GM10248 (cell line): ENCODE results near the gene MRPL27.

Experiments used
- CTCF ChIA-PET: fragments of 300-600 bp; sonication (Branson Sonifier 250); formaldehyde crosslinking; extraction: SDS; loops from one replicate; lab custom pipeline; 2021; ENCODE audit warnings: antibody characterized with exemption; lab: Yijun Ruan, JAX
- POLR2A ChIA-PET: fragments of 350-650 bp; sonication (Branson Sonifier 250); formaldehyde crosslinking; extraction: SDS; loops from one replicate; lab custom pipeline; 2020; ENCODE audit warnings: antibody characterized with exemption; lab: Yijun Ruan, JAX
- DNase-seq: peaks from one replicate; pipeline ENCODE4 v3.0.0; 2012; ENCODE audit errors: extremely low spot score
- TF ChIP-seq, protein P1 (sequence below): IDR thresholded peaks from 2 replicates; pipeline ENCODE4 v1.5.1; 2012; ENCODE audit warnings: mild to moderate bottlenecking, low read depth; ENCODE audit errors: extremely low read depth, missing control alignments, control extremely low read depth

Gene MRPL27

GRCh38 chr17:50397111-50397918 lies 24.3 kb upstream of the MRPL27 start, which contains the start of gene LRRC59:
Gene LRRC59, minus strand, starts transcription at chr17:50397523. Its CDS starts 206 bp downstream, at chr17:50397317.
- POLR2A ChIA-PET = interaction anchor here (0.6 to 1.8 kb wide), 3 partner anchors 9 to 266 kb away, joined by 3 to 6 read pairs (median 4); no protein-coding TSS in a partner anchor
- CTCF ChIA-PET = interaction anchor here (0.7 to 4.7 kb wide), 53 partner anchors 10 to 470 kb away, joined by 3 to 59 read pairs (median 5); partner anchors contain the start of genes ACSF2, CHAD, EME1 and MRPL27
- DNase-seq = peak; percentile 94
- TF ChIP-seq, protein P1, sequence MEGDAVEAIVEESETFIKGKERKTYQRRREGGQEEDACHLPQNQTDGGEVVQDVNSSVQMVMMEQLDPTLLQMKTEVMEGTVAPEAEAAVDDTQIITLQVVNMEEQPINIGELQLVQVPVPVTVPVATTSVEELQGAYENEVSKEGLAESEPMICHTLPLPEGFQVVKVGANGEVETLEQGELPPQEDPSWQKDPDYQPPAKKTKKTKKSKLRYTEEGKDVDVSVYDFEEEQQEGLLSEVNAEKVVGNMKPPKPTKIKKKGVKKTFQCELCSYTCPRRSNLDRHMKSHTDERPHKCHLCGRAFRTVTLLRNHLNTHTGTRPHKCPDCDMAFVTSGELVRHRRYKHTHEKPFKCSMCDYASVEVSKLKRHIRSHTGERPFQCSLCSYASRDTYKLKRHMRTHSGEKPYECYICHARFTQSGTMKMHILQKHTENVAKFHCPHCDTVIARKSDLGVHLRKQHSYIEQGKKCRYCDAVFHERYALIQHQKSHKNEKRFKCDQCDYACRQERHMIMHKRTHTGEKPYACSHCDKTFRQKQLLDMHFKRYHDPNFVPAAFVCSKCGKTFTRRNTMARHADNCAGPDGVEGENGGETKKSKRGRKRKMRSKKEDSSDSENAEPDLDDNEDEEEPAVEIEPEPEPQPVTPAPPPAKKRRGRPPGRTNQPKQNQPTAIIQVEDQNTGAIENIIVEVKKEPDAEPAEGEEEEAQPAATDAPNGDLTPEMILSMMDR = peak; percentile 100

DNA sequence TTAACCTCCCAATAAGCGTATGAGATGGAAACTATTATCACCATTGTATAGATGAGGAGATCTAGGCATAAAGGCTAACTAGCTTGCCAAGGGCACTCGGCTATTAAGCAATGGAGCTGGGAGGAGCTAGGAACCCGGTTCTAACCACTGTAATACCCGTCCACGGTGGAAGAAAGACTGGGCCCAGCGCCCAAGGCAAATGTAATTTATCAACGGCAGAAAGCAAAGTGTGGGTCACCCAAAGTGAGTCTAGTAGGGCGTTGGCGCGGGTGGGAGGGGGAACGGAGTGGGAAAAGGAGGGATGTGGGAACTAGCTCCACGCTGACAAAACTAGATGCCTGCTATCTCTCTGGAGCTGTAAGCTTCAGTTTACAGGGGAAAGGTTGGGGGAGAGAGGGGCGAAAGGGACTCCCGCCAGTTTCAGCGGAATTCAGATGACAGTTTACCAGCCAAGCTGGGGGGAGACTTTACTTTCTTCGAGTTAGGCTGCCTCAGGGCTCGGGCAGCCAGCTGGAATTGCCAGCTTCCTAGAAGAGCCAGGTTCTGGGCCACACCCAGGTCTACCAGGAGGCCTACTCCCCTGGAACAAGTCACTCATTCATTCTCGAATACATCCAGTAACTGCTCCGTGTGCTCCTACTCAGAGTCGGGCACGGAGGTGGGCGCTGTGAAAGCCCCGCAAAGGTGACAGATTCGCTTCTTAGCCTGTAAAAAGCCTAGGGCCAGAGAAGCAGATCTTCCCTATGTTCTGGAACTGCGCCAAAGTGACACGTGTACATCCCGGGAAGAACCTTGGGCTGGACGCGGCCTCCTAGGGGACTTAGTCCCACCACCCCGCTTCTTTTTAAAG lies 23.5 kb upstream of the MRPL27 start:
- TF ChIP-seq, protein P1 = no peak
- peak; percentile 20 for DNase-seq
- ChIA-PET CTCF (interaction anchor here (0.7 to 4.7 kb wide), 44 partner anchors 10 to 471 kb away, joined by 3 to 59 read pairs (median 6); partner anchors contain the start of genes ACSF2, CHAD, EME1 and MRPL27), POLR2A (interaction anchor here (0.6 to 1.8 kb wide), 5 partner anchors 10 to 1204 kb away, joined by 3 to 6 read pairs (median 4); no protein-coding TSS in a partner anchor)

DNA sequence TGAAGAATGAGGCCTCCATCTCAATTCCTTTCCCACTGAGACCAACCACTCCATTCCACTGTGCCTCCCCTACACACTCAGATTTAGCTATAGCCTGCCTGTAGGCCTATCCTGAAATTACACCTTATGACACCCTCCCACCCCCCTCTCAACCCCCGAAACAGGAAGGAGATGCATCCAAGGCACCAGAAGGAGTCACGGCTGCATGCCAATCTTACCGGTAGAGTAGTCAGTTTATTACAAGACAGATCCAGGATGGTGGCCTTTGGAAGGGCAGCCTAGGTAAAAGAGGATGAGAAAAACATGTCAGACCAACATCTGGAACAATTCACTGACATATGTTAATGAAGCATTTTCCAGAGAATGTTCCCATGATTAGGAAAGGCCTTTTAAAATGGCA lies 21.7 kb upstream of the MRPL27 start:
- POLR2A ChIA-PET = no interaction called here

GRCh38 chr17:50393700-50394099 lies 20.7 kb upstream of the MRPL27 start:
- ChIA-PET CTCF (no interaction called here), POLR2A (no interaction called here)
- no peak for DNase-seq
- TF ChIP-seq, protein P1 = no peak

More for the DNA sequence above, 21.7 kb upstream of the MRPL27 start:
- DNase-seq = no peak
- TF ChIP-seq, protein P1 = no peak
- CTCF ChIA-PET = interaction anchor here (4.3 kb wide), 1 partner anchor 84 kb away, joined by 19 read pairs; the partner anchor contains the start of gene RSAD1

- CTCF ChIA-PET = interaction anchor here (1.1 to 1.7 kb wide), 5 partner anchors 14 to 86 kb away, joined by 3 to 12 read pairs (median 3); partner anchors contain the start of gene RSAD1
- TF ChIP-seq, protein P1 = no peak
- DNase-seq = no peak
- POLR2A ChIA-PET = interaction anchor here (0.6 to 1.3 kb wide), 3 partner anchors 11 to 471 kb away, joined by 4 to 6 read pairs (median 5); no protein-coding TSS in a partner anchor
These were observed 19.6 kb upstream of the MRPL27 start for GRCh38 chr17:50392621-50393020.

DNA sequence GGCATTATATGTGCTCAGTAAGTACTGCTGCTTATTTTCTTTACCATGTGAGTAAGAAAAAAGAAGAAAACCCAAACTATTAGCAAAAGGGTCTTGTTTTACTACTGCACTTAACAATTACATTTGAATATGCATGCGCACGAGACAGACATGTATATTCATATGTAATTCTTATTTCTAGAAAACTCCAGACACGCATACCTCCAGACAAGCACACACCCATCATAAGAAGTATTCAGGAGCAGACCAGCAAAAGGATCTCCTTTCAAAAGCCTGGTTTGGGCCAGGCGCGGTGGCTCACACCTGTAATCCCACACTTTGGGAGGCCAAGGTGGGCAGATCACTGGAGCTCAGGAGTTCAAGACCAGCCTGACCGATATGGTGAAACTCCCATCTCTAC lies 16.6 kb upstream of the MRPL27 start:
- TF ChIP-seq, protein P1 = no peak
- no peak for DNase-seq
- ChIA-PET CTCF (interaction anchor here (0.8 to 5.6 kb wide), 3 partner anchors 8 to 28 kb away, joined by 3 to 57 read pairs (median 3); partner anchors contain the start of gene LRRC59), POLR2A (interaction anchor here (1.4 kb wide), 1 partner anchor 10 kb away, joined by 4 read pairs; no protein-coding TSS in a partner anchor)
